ENCODE data around the gene BUB1B.

- TF ChIP-seq CTCF (IDR thresholded peaks at IDR 0.05) (no peak), POLR2A (IDR thresholded peaks at IDR 0.05) (no peak)
These were observed 88.8 kb downstream of the BUB1B start for GRCh38 chr15:40249477-40250303.
